ENCODE measurements around the gene ERG.

DNA sequence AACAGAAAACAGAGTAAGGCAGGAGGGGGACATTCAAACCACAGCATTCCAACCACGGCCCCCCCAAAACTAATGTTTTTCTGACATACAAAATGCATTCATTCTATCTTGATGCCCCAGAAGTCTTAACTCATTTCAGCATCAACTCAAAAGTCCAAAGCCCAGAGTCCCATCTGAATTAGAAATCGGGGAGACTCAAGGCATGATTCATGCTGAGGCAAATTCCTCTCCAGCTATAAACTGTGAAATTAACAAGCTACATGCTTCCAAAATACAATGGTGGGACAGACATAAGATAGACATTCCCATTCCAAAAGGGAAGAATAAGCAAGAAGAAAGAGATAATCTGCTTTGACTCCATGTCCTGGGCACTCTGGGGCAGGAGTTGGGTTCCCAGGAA lies 167.6 kb downstream of the ERG start:
- TF ChIP-seq, protein P1, sequence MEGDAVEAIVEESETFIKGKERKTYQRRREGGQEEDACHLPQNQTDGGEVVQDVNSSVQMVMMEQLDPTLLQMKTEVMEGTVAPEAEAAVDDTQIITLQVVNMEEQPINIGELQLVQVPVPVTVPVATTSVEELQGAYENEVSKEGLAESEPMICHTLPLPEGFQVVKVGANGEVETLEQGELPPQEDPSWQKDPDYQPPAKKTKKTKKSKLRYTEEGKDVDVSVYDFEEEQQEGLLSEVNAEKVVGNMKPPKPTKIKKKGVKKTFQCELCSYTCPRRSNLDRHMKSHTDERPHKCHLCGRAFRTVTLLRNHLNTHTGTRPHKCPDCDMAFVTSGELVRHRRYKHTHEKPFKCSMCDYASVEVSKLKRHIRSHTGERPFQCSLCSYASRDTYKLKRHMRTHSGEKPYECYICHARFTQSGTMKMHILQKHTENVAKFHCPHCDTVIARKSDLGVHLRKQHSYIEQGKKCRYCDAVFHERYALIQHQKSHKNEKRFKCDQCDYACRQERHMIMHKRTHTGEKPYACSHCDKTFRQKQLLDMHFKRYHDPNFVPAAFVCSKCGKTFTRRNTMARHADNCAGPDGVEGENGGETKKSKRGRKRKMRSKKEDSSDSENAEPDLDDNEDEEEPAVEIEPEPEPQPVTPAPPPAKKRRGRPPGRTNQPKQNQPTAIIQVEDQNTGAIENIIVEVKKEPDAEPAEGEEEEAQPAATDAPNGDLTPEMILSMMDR (conservative IDR thresholded peaks at IDR 0.05 in 1 of 2, IDR thresholded peaks at IDR 0.05 in 1 of 2; ENCODE audit: low read depth in 1 of 2, low read length in 2 of 2), result no peak
- no peak for TF ChIP-seq EZH2 (IDR thresholded peaks at IDR 0.05; ENCODE audit: low read length, missing control alignments)

All from fibroblast of lung (primary cell).